Trophoblast cell (in vitro differentiated cells and primary cell): ENCODE measurements around the gene MPZL3.

Experiments used
- DNase-seq, 2 donors: peaks; one replicate each; pipeline ENCODE4 v3.0.0-alpha.2; 2016
- H2AFZ ChIP-seq: 2 replicates; pipeline ENCODE4 v1.6.1; 2013; ENCODE audit warnings: low read length, moderate library complexity, mild to moderate bottlenecking; ENCODE audit not compliant: insufficient read depth, poor library complexity
- H2AK5ac ChIP-seq: 2 replicates; pipeline ENCODE4 v1.6.1; 2013; ENCODE audit warnings: mild to moderate bottlenecking, low read length
- H2BK120ac ChIP-seq: 2 replicates; pipeline ENCODE4 v1.6.1; 2013; ENCODE audit warnings: low read length, mild to moderate bottlenecking, moderate library complexity; ENCODE audit not compliant: insufficient read depth, poor library complexity
- H2BK12ac ChIP-seq: 2 replicates; pipeline ENCODE4 v1.6.1; 2013; ENCODE audit warnings: mild to moderate bottlenecking, low read length, moderate library complexity
- H2BK5ac ChIP-seq: 2 replicates; pipeline ENCODE4 v1.6.1; 2013; ENCODE audit warnings: low read length, low read depth, moderate library complexity, mild to moderate bottlenecking; ENCODE audit not compliant: poor library complexity
- H3K14ac ChIP-seq: 2 replicates; pipeline ENCODE4 v1.6.1; 2013; ENCODE audit warnings: mild to moderate bottlenecking, low read length
- H3K18ac ChIP-seq: 2 replicates; pipeline ENCODE4 v1.6.1; 2013; ENCODE audit warnings: mild to moderate bottlenecking, low read length
- H3K23ac ChIP-seq: 2 replicates; pipeline ENCODE4 v1.6.1; 2013; ENCODE audit warnings: low read length
- H3K27ac ChIP-seq: 2 replicates; pipeline ENCODE4 v1.5.1; 2013; ENCODE audit warnings: low read depth, mild to moderate bottlenecking, inconsistent platforms, low read length, moderate library complexity
- H3K27me3 ChIP-seq: 2 replicates; pipeline ENCODE4 v1.6.1; 2013; ENCODE audit warnings: inconsistent platforms, mild to moderate bottlenecking, low read length, moderate library complexity; ENCODE audit not compliant: insufficient read depth
- H3K36me3 ChIP-seq, 2 experiments: 1 replicate in 1 of 2; 2 replicates in 1 of 2; pipeline ENCODE4 v1.6.1; 2013; ENCODE audit warnings: low read length in 2 of 2, mild to moderate bottlenecking in 2 of 2, moderate library complexity in 1 of 2; ENCODE audit not compliant: insufficient read depth in 2 of 2, control insufficient read depth in 1 of 2
- H3K4ac ChIP-seq: 2 replicates; pipeline ENCODE4 v1.6.1; 2013; ENCODE audit warnings: low read depth, mild to moderate bottlenecking, low read length, moderate library complexity
- H3K4me1 ChIP-seq, 2 experiments: 1 replicate in 1 of 2; 2 replicates in 1 of 2; pipeline ENCODE4 v1.6.1; 2013; ENCODE audit warnings: low read length in 2 of 2, mild to moderate bottlenecking in 2 of 2, moderate library complexity in 1 of 2; ENCODE audit not compliant: insufficient read depth in 2 of 2, control insufficient read depth in 1 of 2
- H3K4me2 ChIP-seq: 2 replicates; pipeline ENCODE4 v1.6.1; 2013; ENCODE audit warnings: inconsistent platforms, mild to moderate bottlenecking, low read length, moderate library complexity
- H3K4me3 ChIP-seq: 2 replicates; pipeline ENCODE4 v1.5.1; 2013; ENCODE audit warnings: mild to moderate bottlenecking, low read depth, low read length, inconsistent platforms
- H3K79me1 ChIP-seq: one replicate; pipeline ENCODE4 v1.6.1; 2013; ENCODE audit warnings: low read length
- H3K79me2 ChIP-seq: 2 replicates; pipeline ENCODE4 v1.6.1; 2013; ENCODE audit warnings: low read length, mild to moderate bottlenecking; ENCODE audit not compliant: control insufficient read depth, insufficient read depth, poor library complexity
- H3K9ac ChIP-seq: 2 replicates; pipeline ENCODE4 v1.6.1; 2013; ENCODE audit warnings: mild to moderate bottlenecking, low read length
- H3K9me3 ChIP-seq: 2 replicates; pipeline ENCODE4 v1.6.1; 2013; ENCODE audit warnings: low read depth, mild to moderate bottlenecking, control low read depth, inconsistent platforms, low read length; ENCODE audit not compliant: insufficient read depth
- H4K12ac ChIP-seq: 2 replicates; pipeline ENCODE4 v1.6.1; 2013; ENCODE audit warnings: low read depth, mild to moderate bottlenecking, low read length, moderate library complexity
- H4K8ac ChIP-seq: 2 replicates; pipeline ENCODE4 v1.6.1; 2013; ENCODE audit warnings: low read depth, mild to moderate bottlenecking, low read length, moderate library complexity
- H4K91ac ChIP-seq: one replicate; pipeline ENCODE4 v1.6.1; 2013; ENCODE audit warnings: low read depth, mild to moderate bottlenecking, low read length, moderate library complexity
- WGBS: extraction: QIAGEN DNeasy Blood & Tissue Kit; methylation state at CpG from one replicate; pipeline ENCODE4 v1.1.7; 2013; ENCODE audit warnings: missing lambda C conversion rate; ENCODE audit not compliant: insufficient read length, insufficient coverage; ENCODE audit errors: extremely low coverage; 5-methylcytosine and 5-hydroxymethylcytosine counted together

MPZL3 gene

DNA sequence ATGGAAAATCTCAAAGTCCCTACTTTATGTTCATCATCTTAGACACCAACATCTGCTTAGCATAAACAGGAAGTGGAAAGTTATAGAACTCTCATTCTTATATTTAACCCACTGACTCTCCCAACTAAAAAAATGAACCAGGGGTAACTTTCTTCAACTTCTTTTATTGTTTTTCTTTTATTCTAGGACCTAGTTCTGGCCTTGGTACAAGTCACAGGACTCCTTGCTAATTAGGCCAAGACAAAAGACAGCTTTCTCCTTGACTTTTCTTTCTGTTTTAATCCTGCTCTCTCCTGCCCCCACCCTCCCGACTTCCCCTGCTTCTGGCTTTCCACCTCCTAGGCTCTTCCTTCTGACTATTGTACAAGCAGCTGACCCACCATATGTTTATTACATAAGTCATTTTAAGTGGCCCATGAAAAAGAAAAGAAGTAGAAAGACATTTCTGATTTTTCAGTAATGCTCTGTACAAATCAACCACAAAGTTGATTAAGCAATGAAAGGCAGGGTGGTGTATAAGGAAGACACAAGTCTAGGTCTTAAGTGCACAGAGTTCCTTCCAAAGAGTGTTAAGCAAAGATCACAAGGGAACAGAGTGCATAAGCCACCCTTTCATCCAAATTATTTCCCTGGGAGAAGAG is 45.7 kb downstream of the MPZL3 start:
- Histone ChIP-seq H4K8ac (no peak overlapping the region), H2BK5ac (no peak overlapping the region), H3K18ac (no peak overlapping the region), H3K36me3 (no peaks in the 10 kb centered on the region), H3K9me3 (no peaks in the 10 kb centered on the region), H4K91ac (no peak overlapping the region), H2AK5ac (no peak overlapping the region), H2AFZ (no peak overlapping the region), H3K9ac (no peak overlapping the region), H4K12ac (no peak overlapping the region), H3K27ac (no peak overlapping the region), H3K79me1 (no peaks in the 10 kb centered on the region), H3K27me3 (peaks cover 2% of the 10 kb centered on the region), H3K4me2 (no peak overlapping the region), H3K4me3 (no peak overlapping the region), H2BK12ac (no peak overlapping the region), H3K4ac (no peak overlapping the region), H3K23ac (no peak overlapping the region), H2BK120ac (no peak overlapping the region), H3K79me2 (no peaks in the 10 kb centered on the region), H3K4me1 (no peaks in the 10 kb centered on the region), H3K14ac (no peak overlapping the region)
- no CpG with 5 or more reads among the region's 1 CpG for WGBS
- DNase-seq, result no peak

DNA sequence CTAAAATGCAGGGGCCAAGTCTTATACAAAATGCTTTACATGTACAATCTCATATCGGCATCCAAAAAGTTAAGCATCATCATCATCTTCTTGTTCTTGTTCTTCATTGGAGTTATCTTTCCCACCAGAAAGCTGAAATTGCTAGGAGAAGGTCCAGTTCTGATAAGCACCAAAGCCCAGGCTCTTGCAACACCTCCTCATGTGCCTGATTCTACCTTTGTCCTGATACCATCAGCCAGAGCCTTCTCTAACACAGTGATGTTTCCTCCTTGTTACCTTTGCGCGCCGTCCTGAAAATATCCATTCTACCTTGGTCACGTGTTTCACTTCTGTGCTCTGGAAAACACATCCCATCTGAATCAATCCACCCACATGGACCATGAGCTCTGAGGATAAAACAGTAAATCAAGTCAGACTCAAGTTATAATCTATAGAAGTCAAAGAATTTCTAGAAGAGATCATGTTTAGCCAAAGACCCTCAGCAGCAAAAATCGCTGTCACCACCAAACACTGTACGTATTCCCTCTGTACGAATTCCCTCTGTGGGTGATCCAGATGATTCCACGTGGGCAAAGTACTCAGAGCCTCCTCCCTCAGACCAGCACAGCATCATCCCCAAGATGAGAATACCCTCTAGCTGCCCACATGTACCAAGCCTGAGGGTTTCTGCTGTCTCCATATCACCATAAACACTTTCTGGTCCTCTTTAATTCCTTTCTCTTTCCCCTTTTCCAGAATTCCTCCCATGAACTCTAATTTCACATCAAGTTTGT is 46.4 kb downstream of the MPZL3 start:
- Histone ChIP-seq H3K27ac (no peak overlapping the region), H2BK120ac (no peak overlapping the region), H4K12ac (no peak overlapping the region), H2BK12ac (no peak overlapping the region), H2AK5ac (no peak overlapping the region), H3K4ac (no peak overlapping the region), H3K79me2 (no peaks in the 10 kb centered on the region), H4K8ac (no peak overlapping the region), H3K4me2 (no peak overlapping the region), H3K9me3 (no peaks in the 10 kb centered on the region), H2AFZ (no peak overlapping the region), H3K4me1 (no peaks in the 10 kb centered on the region), H3K14ac (no peak overlapping the region), H3K18ac (no peak overlapping the region), H4K91ac (no peak overlapping the region), H3K4me3 (no peak overlapping the region), H3K23ac (no peak overlapping the region), H3K27me3 (peaks cover 2% of the 10 kb centered on the region), H3K79me1 (no peaks in the 10 kb centered on the region), H3K9ac (no peak overlapping the region), H3K36me3 (no peaks in the 10 kb centered on the region), H2BK5ac (no peak overlapping the region)
- WGBS, result no CpG with 5 or more reads among the region's 9 CpGs
- no peak for DNase-seq

DNA sequence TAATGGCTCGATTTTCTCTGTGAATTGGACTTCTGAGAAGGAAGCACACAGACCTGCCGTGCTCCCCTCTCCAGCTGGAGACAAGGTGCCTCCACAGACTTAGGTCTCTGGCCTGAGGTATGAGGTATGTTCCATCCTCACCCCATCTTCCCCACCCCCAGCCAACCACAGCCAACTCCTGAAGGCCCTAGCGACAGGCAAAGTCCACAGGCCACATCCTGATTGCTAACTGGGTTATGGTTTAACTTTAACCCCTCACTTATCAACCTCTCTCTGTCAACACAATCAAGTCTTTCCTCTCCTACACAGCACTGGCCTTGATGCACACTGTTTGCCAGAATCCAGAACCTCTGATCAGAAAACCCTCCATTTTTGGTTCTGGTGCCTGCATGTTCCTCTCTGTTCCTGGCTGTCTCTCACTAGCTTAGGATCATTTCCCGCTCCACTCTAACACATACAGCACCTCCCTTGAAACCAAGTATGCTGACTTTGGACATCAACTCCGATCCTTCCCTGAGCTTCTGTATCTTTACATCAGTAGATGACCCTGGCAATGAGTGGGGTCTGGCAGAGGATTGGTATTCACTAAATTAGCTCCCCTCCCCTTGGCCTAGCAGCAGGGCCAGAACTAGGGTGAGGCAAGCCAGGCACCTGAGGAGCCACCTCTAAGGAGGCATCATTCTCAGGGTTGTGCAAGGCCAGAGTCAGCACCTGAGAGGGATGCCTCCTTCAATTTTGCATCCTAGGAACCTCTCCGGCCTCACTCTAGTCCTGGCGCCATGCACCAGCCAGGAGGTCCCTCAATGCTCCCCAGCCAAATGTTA is 49.4 kb downstream of the MPZL3 start:
- H3K4me2 ChIP-seq, result no peak overlapping the region
- no CpG with 5 or more reads among the region's 7 CpGs for WGBS

DNA sequence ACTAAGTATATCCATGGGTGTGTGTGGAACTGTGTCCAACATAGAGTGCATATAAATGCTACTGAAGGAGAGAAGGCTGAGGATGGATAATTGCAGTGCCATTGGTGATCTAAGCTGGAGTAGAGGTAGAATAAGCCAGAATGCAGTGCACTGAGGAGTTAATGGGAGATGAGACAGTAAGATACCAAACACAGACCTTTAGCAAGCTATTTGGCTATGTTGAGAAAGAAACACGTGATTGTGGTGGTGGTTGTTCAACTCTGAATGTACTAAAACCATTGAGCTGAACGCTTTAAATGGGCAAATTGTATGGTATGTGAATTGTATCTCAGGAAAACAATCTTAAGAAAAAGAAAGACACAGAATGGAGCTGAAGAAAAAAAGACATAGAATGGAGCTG is 50.2 kb downstream of the MPZL3 start:
- Histone ChIP-seq H2BK12ac (no peak overlapping the region), H3K4me2 (no peak overlapping the region), H4K91ac (no peak overlapping the region), H3K36me3 (no peaks in the 10 kb centered on the region), H3K27me3 (peaks cover 2% of the 10 kb centered on the region), H3K79me2 (no peaks in the 10 kb centered on the region), H4K8ac (no peak overlapping the region), H2AK5ac (no peak overlapping the region), H3K23ac (no peak overlapping the region), H3K9me3 (no peaks in the 10 kb centered on the region), H3K4me3 (no peak overlapping the region), H2BK120ac (no peak overlapping the region), H3K4ac (no peak overlapping the region), H3K79me1 (no peaks in the 10 kb centered on the region), H3K27ac (no peak overlapping the region), H3K9ac (no peak overlapping the region), H4K12ac (no peak overlapping the region), H2AFZ (no peak overlapping the region), H3K18ac (no peak overlapping the region), H3K4me1 (no peaks in the 10 kb centered on the region), H3K14ac (no peak overlapping the region), H2BK5ac (no peak overlapping the region)
- no peak for DNase-seq
- no CpG with 5 or more reads among the region's 2 CpGs for WGBS

More for the DNA sequence above, 49.4 kb downstream of the MPZL3 start:
- Histone ChIP-seq H3K14ac (no peak overlapping the region), H3K4me1 (no peaks in the 10 kb centered on the region), H3K18ac (no peak overlapping the region), H3K4ac (no peak overlapping the region), H4K91ac (no peak overlapping the region), H4K12ac (no peak overlapping the region), H2BK5ac (no peak overlapping the region), H3K27ac (no peak overlapping the region), H3K23ac (no peak overlapping the region), H2AK5ac (no peak overlapping the region), H3K9me3 (no peaks in the 10 kb centered on the region), H3K9ac (no peak overlapping the region), H3K79me1 (no peaks in the 10 kb centered on the region), H2BK12ac (no peak overlapping the region), H2BK120ac (no peak overlapping the region), H3K36me3 (no peaks in the 10 kb centered on the region), H3K27me3 (peaks cover 2% of the 10 kb centered on the region), H2AFZ (no peak overlapping the region), H4K8ac (no peak overlapping the region), H3K4me3 (no peak overlapping the region), H3K79me2 (no peaks in the 10 kb centered on the region)
- DNase-seq, result no peak
